H9 (cell line): ENCODE data around the gene DISC1. TPM values are rescaled to one million over a fixed set of nuclear protein-coding genes. Genes with fewer than 3 reads are reported as not detected.

ENCODE experiments used
- DNase-seq: peaks from one replicate; pipeline ENCODE4 v3.0.0-alpha.2; 2017
- H2AFZ ChIP-seq: one replicate; pipeline ENCODE4 v1.6.1; 2013; ENCODE audit warnings: mild to moderate bottlenecking, low read length, control low read depth, moderate library complexity
- H2AK5ac ChIP-seq: 2 replicates; pipeline ENCODE4 v1.6.1; 2013; ENCODE audit warnings: low read length, control low read depth, mixed read lengths; ENCODE audit not compliant: insufficient read length
- H2BK120ac ChIP-seq: one replicate; pipeline ENCODE4 v1.6.1; 2013; ENCODE audit warnings: low read depth, mild to moderate bottlenecking, low read length, control low read depth, inconsistent platforms; ENCODE audit not compliant: poor library complexity, severe bottlenecking
- H2BK12ac ChIP-seq: 2 replicates; pipeline ENCODE4 v1.6.1; 2013; ENCODE audit warnings: low read length, control low read depth, mixed read lengths, low read depth; ENCODE audit not compliant: insufficient read length
- H2BK15ac ChIP-seq: 2 replicates; pipeline ENCODE4 v1.6.1; 2013; ENCODE audit warnings: low read depth, low read length, control low read depth
- H2BK20ac ChIP-seq: one replicate; pipeline ENCODE4 v1.6.1; 2013; ENCODE audit warnings: low read depth, mild to moderate bottlenecking, low read length, control low read depth, inconsistent platforms; ENCODE audit not compliant: poor library complexity, severe bottlenecking
- H2BK5ac ChIP-seq: 2 replicates; pipeline ENCODE4 v1.6.1; 2013; ENCODE audit warnings: low read length, control low read depth, mixed read lengths; ENCODE audit not compliant: insufficient read length
- H3K14ac ChIP-seq: 2 replicates; pipeline ENCODE4 v1.6.1; 2013; ENCODE audit warnings: low read length, control low read depth; ENCODE audit not compliant: insufficient read depth
- H3K18ac ChIP-seq: 2 replicates; pipeline ENCODE4 v1.6.1; 2013; ENCODE audit warnings: low read depth, mild to moderate bottlenecking, mixed read lengths, low read length, control low read depth; ENCODE audit not compliant: insufficient read length
- H3K23ac ChIP-seq: 2 replicates; pipeline ENCODE4 v1.6.1; 2013; ENCODE audit warnings: low read length, control low read depth, mixed read lengths, low read depth; ENCODE audit not compliant: insufficient read length
- H3K23me2 ChIP-seq: 2 replicates; pipeline ENCODE4 v1.6.1; 2013; ENCODE audit warnings: low read depth, mild to moderate bottlenecking, mixed read lengths, low read length, control low read depth; ENCODE audit not compliant: insufficient read length, poor library complexity, severe bottlenecking
- H3K27ac ChIP-seq: 2 replicates; pipeline ENCODE4 v1.5.1; 2013; ENCODE audit warnings: low read length, control low read depth, mixed read lengths, low read depth; ENCODE audit not compliant: insufficient read length
- H3K27me3 ChIP-seq: 2 replicates; pipeline ENCODE4 v1.6.1; 2013; ENCODE audit warnings: low read length, control low read depth, inconsistent platforms; ENCODE audit not compliant: insufficient read depth
- H3K4ac ChIP-seq: 2 replicates; pipeline ENCODE4 v1.6.1; 2013; ENCODE audit warnings: low read depth, mild to moderate bottlenecking, control low read depth, inconsistent platforms, low read length, moderate library complexity
- H3K4me1 ChIP-seq: 2 replicates; pipeline ENCODE4 v1.6.1; 2013; ENCODE audit warnings: low read length, control low read depth, inconsistent platforms; ENCODE audit not compliant: insufficient read depth
- H3K4me2 ChIP-seq: 2 replicates; pipeline ENCODE4 v1.6.1; 2013; ENCODE audit warnings: low read length, control low read depth, mixed read lengths; ENCODE audit not compliant: insufficient read length, insufficient read depth
- H3K56ac ChIP-seq: 2 replicates; pipeline ENCODE4 v1.6.1; 2013; ENCODE audit warnings: low read depth, mild to moderate bottlenecking, mixed read lengths, low read length, control low read depth; ENCODE audit not compliant: insufficient read length
- H3K79me1 ChIP-seq: 2 replicates; pipeline ENCODE4 v1.6.1; 2013; ENCODE audit warnings: low read depth, mild to moderate bottlenecking, moderate library complexity, low read length, control low read depth, inconsistent platforms; ENCODE audit not compliant: insufficient read depth, poor library complexity, severe bottlenecking
- H3K79me2 ChIP-seq: 2 replicates; pipeline ENCODE4 v1.6.1; 2013; ENCODE audit warnings: low read length, control low read depth, inconsistent platforms; ENCODE audit not compliant: insufficient read depth
- H3K9ac ChIP-seq: 2 replicates; pipeline ENCODE4 v1.6.1; 2013; ENCODE audit warnings: low read length, control low read depth, mixed read lengths; ENCODE audit not compliant: insufficient read length; ENCODE audit errors: extremely low read depth
- H3K9me3 ChIP-seq: one replicate; pipeline ENCODE4 v1.6.1; 2013; ENCODE audit warnings: low read depth, low read length, inconsistent platforms; ENCODE audit not compliant: control insufficient read depth
- H3T11ph ChIP-seq: one replicate; pipeline ENCODE4 v1.6.1; 2013; ENCODE audit warnings: mild to moderate bottlenecking, low read length, control low read depth, inconsistent platforms
- H4K20me1 ChIP-seq: one replicate; pipeline ENCODE4 v1.6.1; 2013; ENCODE audit not compliant: control insufficient read depth, insufficient read length, insufficient read depth
- H4K5ac ChIP-seq: 2 replicates; pipeline ENCODE4 v1.6.1; 2013; ENCODE audit warnings: low read depth, mild to moderate bottlenecking, mixed read lengths, low read length, control low read depth; ENCODE audit not compliant: insufficient read length
- H4K8ac ChIP-seq: replicated peaks from 2 replicates; pipeline ENCODE4 v1.6.1; 2013; ENCODE audit warnings: low read length, control low read depth, mixed read lengths, low read depth; ENCODE audit not compliant: insufficient read length
- H4K91ac ChIP-seq: 2 replicates; pipeline ENCODE4 v1.6.1; 2013; ENCODE audit warnings: low read depth, mild to moderate bottlenecking, moderate library complexity, mixed read lengths, low read length, control low read depth; ENCODE audit not compliant: insufficient read length
- H3K27ac Mint-ChIP-seq, 3 experiments: 2 replicates in 2 of 3; 3 replicates in 1 of 3; pipeline ENCODE4 v1.8.0; 2020 to 2021; ENCODE audit warnings: mixed read lengths in 3 of 3, mild to moderate bottlenecking in 1 of 3, moderate library complexity in 1 of 3
- H3K27me3 Mint-ChIP-seq: 2 replicates; pipeline ENCODE4 v1.8.0; 2021; ENCODE audit warnings: low read depth, mild to moderate bottlenecking, moderate library complexity, mixed read lengths
- H3K36me3 Mint-ChIP-seq, 3 experiments: 2 replicates in 2 of 3; 3 replicates in 1 of 3; pipeline ENCODE4 v1.8.0; 2020 to 2021; ENCODE audit warnings: low read depth in 3 of 3, mixed read lengths in 3 of 3; ENCODE audit not compliant: insufficient read depth in 1 of 3
- H3K4me1 Mint-ChIP-seq, 2 experiments: 2 replicates each; pipeline ENCODE4 v1.8.0; 2020; ENCODE audit warnings: mixed read lengths in 2 of 2
- H3K4me3 Mint-ChIP-seq, 2 experiments: 2 replicates in 1 of 2; 3 replicates in 1 of 2; pipeline ENCODE4 v1.8.0; 2020 to 2021; ENCODE audit warnings: mild to moderate bottlenecking in 2 of 2, mixed read lengths in 2 of 2, moderate library complexity in 1 of 2
- H3K9me3 Mint-ChIP-seq, 2 experiments: 2 replicates in 1 of 2; 3 replicates in 1 of 2; pipeline ENCODE4 v1.8.0; 2020; ENCODE audit warnings: mild to moderate bottlenecking in 2 of 2, mixed read lengths in 2 of 2, moderate library complexity in 1 of 2
- CTCF ChIP-seq: fragments of 200-600 bp; sonication (generic); conservative IDR thresholded peaks from 3 replicates; pipeline ENCODE4 v1.8.0; 2021; ENCODE audit warnings: antibody characterized with exemption, mild to moderate bottlenecking
- whole genome bisulfite sequencing: extraction: QIAGEN DNeasy Blood & Tissue Kit; methylation state at CpG from one replicate; pipeline ENCODE4 v1.1.7; 2013; ENCODE audit warnings: missing lambda C conversion rate, low lambda C conversion rate, mixed read lengths; ENCODE audit not compliant: insufficient read length; ENCODE audit errors: extremely low coverage; 5-methylcytosine and 5-hydroxymethylcytosine counted together
- total RNA-seq: library from RNA; stranded (reverse); gene quantifications from 2 replicates; pipeline ENCODE4 v1.2.1, GENCODE V29; 2021

DISC1 gene
- total RNA-seq, 1 experiment from 2014 or later: 2.5 TPM

- Histone ChIP-seq H3K27me3 (no peaks in the 10 kb centered on the region), H3K9ac (no peak overlapping the region), H2AK5ac (no peak overlapping the region), H3K4ac (no peak overlapping the region), H3K23me2 (no peaks in the 10 kb centered on the region), H3K18ac (no peak overlapping the region), H2BK15ac (no peak overlapping the region), H2BK120ac (no peak overlapping the region), H4K20me1 (no peaks in the 10 kb centered on the region), H3T11ph (no peak overlapping the region), H3K23ac (no peak overlapping the region), H3K79me1 (no peaks in the 10 kb centered on the region), H3K14ac (no peak overlapping the region), H3K4me1 (peaks cover 14% of the 10 kb centered on the region; the same call in 1 of the 2 replicates), H3K9me3 (no peaks in the 10 kb centered on the region), H3K27ac (no peak overlapping the region), H4K91ac (no peak overlapping the region), H4K5ac (no peak overlapping the region), H2BK5ac (no peak overlapping the region), H4K8ac (no peak overlapping the region), H3K79me2 (no peaks in the 10 kb centered on the region), H3K56ac (no peak overlapping the region), H2BK20ac (no peak overlapping the region), H3K4me2 (no peak overlapping the region), H2BK12ac (no peak overlapping the region), H2AFZ (no peak overlapping the region)
- Mint-ChIP-seq H3K36me3 (no peaks in the 10 kb centered on the region; a peak in 2 of 7 replicates), H3K27ac (no peak overlapping the region), H3K9me3 (peaks cover 0 to 4% of the 10 kb centered on the region in 2 experiments; a peak in 1 of 5 replicates), H3K4me3 (no peak overlapping the region), H3K27me3 (peaks cover 11% of the 10 kb centered on the region), H3K4me1 (peaks cover 21 to 26% of the 10 kb centered on the region in 2 experiments)
- TF ChIP-seq CTCF: no peak
- no CpG with 5 or more reads among the region's 4 CpGs for WGBS
- DNase-seq: no peak
Observed at GRCh38 chr1:232049335-232049734, 422.7 kb downstream of the DISC1 start.
